TTC549 (cell line): Measurements from ENCODE around the gene MMP21.

ENCODE experiments used
- FAIRE-seq: peaks from 2 replicates; lab custom pipeline; 2012; peaks lifted over from hg19 to GRCh38; lab: Jason Lieb, UNC

The MMP21 gene

GRCh38 chr10:125762692-125763648, 12.7 kb downstream of the MMP21 start:
- FAIRE-seq, result no peak

DNA sequence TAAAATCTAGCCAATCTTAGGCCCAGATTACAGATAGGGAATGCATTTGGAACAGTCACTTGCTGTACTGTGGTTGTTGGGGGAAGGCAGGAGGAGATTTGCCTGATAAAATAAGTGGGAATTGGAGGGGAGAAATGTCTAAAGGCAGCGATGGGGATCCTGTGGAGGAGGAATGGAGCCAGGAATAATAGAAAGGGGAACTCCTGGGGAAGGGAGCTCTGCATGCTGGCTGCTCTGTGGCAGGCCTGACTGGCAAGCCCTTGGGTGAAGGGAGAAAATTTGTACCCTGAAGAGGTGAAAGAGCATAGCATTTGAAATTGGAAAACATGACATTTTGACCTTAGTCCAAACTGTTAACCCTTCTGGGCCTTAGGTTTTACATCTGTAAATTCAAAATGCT, 13.7 kb downstream of the MMP21 start:
- FAIRE-seq, result no peak

- FAIRE-seq, result no peak
Observed at GRCh38 chr10:125757742-125758141, 17.9 kb downstream of the MMP21 start.

- FAIRE-seq, result no peak
Observed at GRCh38 chr10:125756853-125757487, 18.7 kb downstream of the MMP21 start.

DNA sequence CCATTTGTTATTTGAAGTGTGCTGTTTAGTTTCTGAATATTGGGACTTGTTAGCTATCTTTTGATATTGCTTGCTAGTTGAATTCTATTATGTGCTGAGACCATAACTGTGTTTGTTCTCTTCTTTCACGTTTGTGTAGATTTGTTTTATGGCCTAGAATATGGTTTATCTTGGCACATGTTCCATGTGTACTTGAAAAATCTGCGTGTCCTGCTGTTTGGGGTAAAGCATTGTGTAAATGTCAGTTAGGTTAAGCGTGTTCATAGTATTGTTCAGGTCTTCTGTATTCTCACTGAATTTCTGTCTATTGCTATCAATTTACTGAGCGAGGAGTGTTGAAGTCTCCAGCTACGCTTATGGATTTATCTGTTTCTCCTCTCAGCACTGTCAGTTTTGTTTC, 19.4 kb downstream of the MMP21 start:
- FAIRE-seq, result no peak

- FAIRE-seq, result no peak
Observed at GRCh38 chr10:125747417-125747816, 28.2 kb downstream of the MMP21 start.

GRCh38 chr10:125744909-125745308, 30.7 kb downstream of the MMP21 start:
- FAIRE-seq, result no peak

GRCh38 chr10:125742465-125742864, 33.2 kb downstream of the MMP21 start:
- FAIRE-seq, result peak; percentile 48

GRCh38 chr10:125739994-125740679, 35.5 kb downstream of the MMP21 start:
- no peak for FAIRE-seq

GRCh38 chr10:125738206-125738605, 37.4 kb downstream of the MMP21 start:
- no peak for FAIRE-seq

DNA sequence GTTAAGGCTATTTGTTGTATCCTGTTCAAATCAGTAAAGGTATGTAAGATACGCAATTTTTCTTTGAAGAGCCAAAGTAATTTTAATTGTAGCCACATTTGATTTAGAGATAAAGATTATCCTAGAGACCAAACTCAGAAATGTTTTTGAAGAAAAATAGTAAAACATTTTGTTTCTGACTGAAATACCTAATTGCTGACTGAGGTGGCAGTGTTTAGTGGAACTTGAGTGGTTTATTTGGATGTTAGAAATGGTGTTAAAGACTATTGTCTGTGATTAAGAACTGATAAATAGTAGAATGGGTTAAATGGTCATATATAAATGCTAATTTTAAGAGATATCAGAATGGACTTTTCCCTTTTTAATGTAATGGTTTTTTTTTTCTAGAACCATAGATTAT, 40.8 kb downstream of the MMP21 start:
- FAIRE-seq, result no peak

DNA sequence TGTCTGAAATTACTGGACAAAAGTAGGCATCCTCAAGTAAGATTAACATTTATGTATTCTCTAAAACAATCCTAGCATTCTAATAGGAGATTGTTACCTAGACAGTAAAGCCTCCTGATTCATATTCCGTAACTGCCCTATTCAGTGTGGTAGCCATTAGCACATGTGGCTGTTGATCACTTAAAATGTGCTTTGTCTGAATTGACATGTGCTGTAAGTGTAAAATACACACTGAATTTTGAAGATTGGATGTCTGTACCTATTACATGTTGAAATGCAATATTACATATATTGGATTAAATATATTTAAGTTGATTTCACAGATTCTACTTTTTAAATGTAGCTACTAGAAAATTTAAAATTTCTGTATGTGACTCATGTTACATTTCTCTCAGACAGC, 41.5 kb downstream of the MMP21 start:
- FAIRE-seq, result no peak

DNA sequence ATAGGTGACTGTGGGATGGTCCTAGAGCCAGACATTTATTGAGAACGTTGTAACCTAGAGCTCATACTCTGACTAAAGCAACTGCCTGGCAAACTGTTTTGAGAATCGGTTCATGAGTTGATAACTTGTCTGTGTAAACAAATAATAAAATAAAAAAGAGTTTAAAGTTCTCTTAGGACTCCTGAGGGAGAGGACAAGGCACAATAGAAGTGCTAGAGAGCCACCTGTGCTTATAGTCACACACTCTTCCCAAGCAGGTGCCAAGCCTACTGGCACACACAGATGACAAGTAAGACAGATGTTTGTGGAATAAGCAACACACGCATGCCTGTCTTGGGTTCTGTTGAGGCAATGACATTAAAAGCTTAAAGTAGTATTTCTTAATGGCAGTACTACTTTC, 48.2 kb downstream of the MMP21 start:
- no peak for FAIRE-seq

DNA sequence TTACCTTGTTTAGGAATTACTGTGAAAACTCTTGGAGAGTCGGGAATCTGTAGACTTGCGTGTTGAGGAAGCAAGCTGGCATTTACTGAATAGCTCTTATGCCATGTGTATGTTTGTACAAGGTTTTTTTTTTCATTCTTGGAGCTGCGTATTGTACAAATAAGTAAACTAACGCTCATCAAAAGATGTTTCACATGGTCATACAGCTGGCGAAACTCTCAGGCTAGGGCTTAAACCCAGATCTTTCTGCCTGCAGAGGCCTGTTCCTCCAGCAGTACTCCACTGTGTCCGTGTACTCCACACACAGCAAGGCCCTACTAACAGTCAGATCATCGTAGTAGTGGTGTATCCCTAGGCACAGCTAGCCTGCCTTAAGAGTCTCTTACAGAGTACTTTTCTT, 48.7 kb downstream of the MMP21 start:
- FAIRE-seq, result no peak

DNA sequence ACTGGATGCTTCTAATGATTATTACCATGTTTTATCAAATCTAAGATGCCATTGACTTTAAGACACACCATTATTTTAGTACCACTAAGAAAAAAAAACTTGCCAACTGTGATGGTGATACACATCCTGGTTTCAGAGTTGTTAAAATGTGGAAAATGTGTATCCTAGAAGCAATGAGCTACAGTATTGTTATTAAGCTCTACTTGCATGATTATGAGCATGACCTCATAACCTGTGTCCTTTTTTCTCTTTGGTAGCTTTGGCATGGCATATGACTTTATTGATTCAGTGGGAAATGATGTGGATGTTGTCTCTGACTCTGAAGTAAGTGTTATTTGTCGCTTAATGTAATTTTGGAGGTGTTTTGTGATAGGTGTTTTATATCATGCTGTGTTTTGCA, 52.8 kb downstream of the MMP21 start:
- no peak for FAIRE-seq

GRCh38 chr10:125721035-125721434, 54.6 kb downstream of the MMP21 start:
- FAIRE-seq, result no peak

DNA sequence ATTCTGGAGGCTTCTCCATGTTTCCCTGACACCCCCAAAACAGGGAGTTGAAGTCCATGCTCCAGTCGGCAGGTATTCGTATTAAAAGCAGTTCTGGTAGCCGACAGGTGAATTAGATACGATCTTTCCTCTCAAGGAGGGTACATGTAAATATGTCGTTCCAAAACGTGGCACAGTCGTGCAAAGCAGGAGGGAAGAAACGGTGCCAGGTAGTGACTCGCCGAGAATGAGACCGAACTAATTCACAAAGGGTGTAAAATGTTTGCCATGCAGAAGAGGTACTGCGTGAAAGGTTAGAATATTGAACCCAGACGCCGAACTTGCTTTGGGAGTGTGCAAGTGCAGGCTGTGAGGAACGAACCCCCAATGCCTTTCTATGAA, 55.6 kb downstream of the MMP21 start:
- no peak for FAIRE-seq

- FAIRE-seq, result peak; percentile 91
Observed at GRCh38 chr10:125719173-125720001, 56.2 kb downstream of the MMP21 start, which contains the start of gene EDRF1. TSS of gene EDRF1 (plus strand) at chr10:125719709. CDS start at chr10:125719808, 99 bp downstream.
